Endodermal cell (in vitro differentiated cells): Measurements from ENCODE around the gene GJB6. TPM values are rescaled to one million over a fixed set of nuclear protein-coding genes. Genes with fewer than 3 reads are reported as not detected.

Experiments used
- DNase-seq: peaks from one replicate; pipeline ENCODE4 v3.0.0-alpha.2; 2017
- H3K27ac ChIP-seq: 2 replicates; pipeline ENCODE4 v1.5.1; 2013; ENCODE audit warnings: mild to moderate bottlenecking, low read depth, low read length, moderate library complexity
- H3K27me3 ChIP-seq: 2 replicates; pipeline ENCODE4 v1.6.1; 2013; ENCODE audit warnings: mild to moderate bottlenecking, low read length, moderate library complexity; ENCODE audit not compliant: insufficient read depth, control insufficient read depth, poor library complexity, severe bottlenecking
- H3K36me3 ChIP-seq: 2 replicates; pipeline ENCODE4 v1.7.0; 2013; ENCODE audit warnings: mild to moderate bottlenecking, low read length, moderate library complexity; ENCODE audit not compliant: control insufficient read depth, insufficient read depth
- H3K4me1 ChIP-seq: one replicate; pipeline ENCODE4 v1.7.0; 2013; ENCODE audit warnings: low read length; ENCODE audit not compliant: control insufficient read depth, insufficient read depth
- H3K4me3 ChIP-seq: 2 replicates; pipeline ENCODE4 v1.5.1; 2013; ENCODE audit warnings: mild to moderate bottlenecking, low read length, moderate library complexity
- H3K9ac ChIP-seq: 2 replicates; pipeline ENCODE4 v1.6.1; 2013; ENCODE audit warnings: mild to moderate bottlenecking, low read length, moderate library complexity; ENCODE audit not compliant: poor library complexity, severe bottlenecking; ENCODE audit errors: extremely low read depth
- H3K9me3 ChIP-seq: 2 replicates; pipeline ENCODE4 v1.6.1; 2013; ENCODE audit warnings: mild to moderate bottlenecking, low read length, moderate library complexity; ENCODE audit not compliant: control insufficient read depth
- H3K27ac Mint-ChIP-seq: 2 replicates; pipeline ENCODE4 v1.8.0; 2020; ENCODE audit warnings: mixed read lengths
- H3K27me3 Mint-ChIP-seq: 2 replicates; pipeline ENCODE4 v1.8.0; 2021; ENCODE audit warnings: mild to moderate bottlenecking, mixed read lengths; ENCODE audit not compliant: insufficient read depth
- H3K36me3 Mint-ChIP-seq: 2 replicates; pipeline ENCODE4 v1.8.0; 2020; ENCODE audit warnings: low read depth, mixed read lengths
- H3K4me1 Mint-ChIP-seq: 2 replicates; pipeline ENCODE4 v1.8.0; 2020; ENCODE audit warnings: mixed read lengths
- H3K4me3 Mint-ChIP-seq: 2 replicates; pipeline ENCODE4 v1.8.0; 2020; ENCODE audit warnings: mild to moderate bottlenecking, moderate library complexity, mixed read lengths
- H3K9me3 Mint-ChIP-seq: 2 replicates; pipeline ENCODE4 v1.8.0; 2020; ENCODE audit warnings: mild to moderate bottlenecking, mixed read lengths
- WGBS, 2 experiments: methylation state at CpG; one replicate each; pipeline versions ENCODE4 v1.1.5 to v1.1.7; 2013; ENCODE audit warnings: missing lambda C conversion rate in 2 of 2, mixed read lengths in 1 of 2; ENCODE audit not compliant: insufficient coverage in 1 of 2, insufficient read length in 1 of 2; 5-methylcytosine and 5-hydroxymethylcytosine counted together
- total RNA-seq, 2 donors: library from RNA; stranded (reverse); fragmentation: NEBNext Ultra II Directional in 1 of 2; extraction: Animal tissue kit (Norgen Biotek cat#: 25700) in 1 of 2; gene quantifications; 2 replicates in 1 of 2; 3 replicates in 1 of 2; pipeline ENCODE4 v1.2.1, GENCODE V29; 2021
- TF ChIP-seq, protein P1 (sequence below): fragments of 200-600 bp; sonication (generic); conservative IDR thresholded peaks from 2 replicates; pipeline ENCODE4 v1.5.0; 2021; ENCODE audit warnings: antibody characterized with exemption, mild to moderate bottlenecking

GJB6 gene
- total RNA-seq, 2 donors from 2014 or later, result not detected

- no peak overlapping the region for H3K4me3 Mint-ChIP-seq
- TF ChIP-seq, protein P1, sequence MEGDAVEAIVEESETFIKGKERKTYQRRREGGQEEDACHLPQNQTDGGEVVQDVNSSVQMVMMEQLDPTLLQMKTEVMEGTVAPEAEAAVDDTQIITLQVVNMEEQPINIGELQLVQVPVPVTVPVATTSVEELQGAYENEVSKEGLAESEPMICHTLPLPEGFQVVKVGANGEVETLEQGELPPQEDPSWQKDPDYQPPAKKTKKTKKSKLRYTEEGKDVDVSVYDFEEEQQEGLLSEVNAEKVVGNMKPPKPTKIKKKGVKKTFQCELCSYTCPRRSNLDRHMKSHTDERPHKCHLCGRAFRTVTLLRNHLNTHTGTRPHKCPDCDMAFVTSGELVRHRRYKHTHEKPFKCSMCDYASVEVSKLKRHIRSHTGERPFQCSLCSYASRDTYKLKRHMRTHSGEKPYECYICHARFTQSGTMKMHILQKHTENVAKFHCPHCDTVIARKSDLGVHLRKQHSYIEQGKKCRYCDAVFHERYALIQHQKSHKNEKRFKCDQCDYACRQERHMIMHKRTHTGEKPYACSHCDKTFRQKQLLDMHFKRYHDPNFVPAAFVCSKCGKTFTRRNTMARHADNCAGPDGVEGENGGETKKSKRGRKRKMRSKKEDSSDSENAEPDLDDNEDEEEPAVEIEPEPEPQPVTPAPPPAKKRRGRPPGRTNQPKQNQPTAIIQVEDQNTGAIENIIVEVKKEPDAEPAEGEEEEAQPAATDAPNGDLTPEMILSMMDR, result peak; percentile 21
- peaks cover 8% of the 10 kb centered on the region for H3K9me3 ChIP-seq
- H3K27me3 ChIP-seq, result no peaks in the 10 kb centered on the region
- no peak overlapping the region for H3K4me3 ChIP-seq
- DNase-seq, result no peak
- H3K4me1 ChIP-seq, result no peaks in the 10 kb centered on the region
- H3K27me3 Mint-ChIP-seq, result no peaks in the 10 kb centered on the region
- no peaks in the 10 kb centered on the region for H3K36me3 ChIP-seq
- H3K9me3 Mint-ChIP-seq, result peaks cover 7% of the 10 kb centered on the region
- WGBS, 2 experiments, result 89 to 98% methylated on average over 6 to 11 of the region's 11 CpGs
- H3K4me1 Mint-ChIP-seq, result no peaks in the 10 kb centered on the region
- no peaks in the 10 kb centered on the region for H3K36me3 Mint-ChIP-seq
- no peak overlapping the region for H3K9ac ChIP-seq
- no peak overlapping the region for H3K27ac ChIP-seq
- no peak overlapping the region for H3K27ac Mint-ChIP-seq
These were observed 25.9 kb downstream of the GJB6 start for GRCh38 chr13:20206065-20206697.

GRCh38 chr13:20198781-20199180 lies 33.3 kb downstream of the GJB6 start:
- H3K4me3 ChIP-seq, result no peak overlapping the region
- H3K9ac ChIP-seq, result no peak overlapping the region
- H3K36me3 Mint-ChIP-seq, result no peaks in the 10 kb centered on the region
- peaks cover 12% of the 10 kb centered on the region for H3K9me3 Mint-ChIP-seq
- no peak overlapping the region for H3K27ac Mint-ChIP-seq
- H3K4me1 ChIP-seq, result peaks cover 3% of the 10 kb centered on the region
- no peak overlapping the region for H3K4me3 Mint-ChIP-seq
- TF ChIP-seq, protein P1, result no peak
- peaks cover 35% of the 10 kb centered on the region for H3K27me3 ChIP-seq
- H3K9me3 ChIP-seq, result peaks cover 8% of the 10 kb centered on the region
- no peak for DNase-seq
- H3K27me3 Mint-ChIP-seq, result peaks cover 40% of the 10 kb centered on the region
- H3K36me3 ChIP-seq, result no peaks in the 10 kb centered on the region
- H3K27ac ChIP-seq, result no peak overlapping the region
- peaks cover 14% of the 10 kb centered on the region for H3K4me1 Mint-ChIP-seq
- 70 to 80% methylated on average over 1 of the region's 1 CpG for WGBS, 2 experiments

GRCh38 chr13:20197361-20197834 lies 34.7 kb downstream of the GJB6 start:
- Histone ChIP-seq H3K27ac (no peak overlapping the region), H3K36me3 (no peaks in the 10 kb centered on the region), H3K9ac (no peak overlapping the region), H3K4me1 (peaks cover 8% of the 10 kb centered on the region), H3K27me3 (peaks cover 49% of the 10 kb centered on the region), H3K9me3 (peaks cover 8% of the 10 kb centered on the region), H3K4me3 (no peak overlapping the region)
- WGBS, 2 experiments, result 19 to 75% methylated on average over 1 to 5 of the region's 5 CpGs
- Mint-ChIP-seq H3K27me3 (peaks cover 49% of the 10 kb centered on the region), H3K36me3 (no peaks in the 10 kb centered on the region), H3K9me3 (peaks cover 9% of the 10 kb centered on the region), H3K27ac (no peak overlapping the region), H3K4me1 (peaks cover 15% of the 10 kb centered on the region), H3K4me3 (no peak overlapping the region)
- DNase-seq, result no peak
- TF ChIP-seq, protein P1, result peak; percentile 77
